Measurements from ENCODE around the gene MRPL40.

The MRPL40 gene

GRCh38 chr22:19483481-19484244 is 51.3 kb downstream of the MRPL40 start:
- DNase-seq = no peak
